GM10266 (cell line): ENCODE data around the gene POLR3C.
"Not testable (repeated sequence)": the region's sequence is repeated elsewhere in the genome, so short reads cannot be mapped to it uniquely, and the experiment has no call there.

Experiments
- DNase-seq: peaks from one replicate; pipeline ENCODE4 v3.0.0; 2012; ENCODE audit errors: extremely low spot score
- TF ChIP-seq, protein P1 (sequence below): IDR thresholded peaks from 2 replicates; pipeline ENCODE4 v1.5.1; 2012; ENCODE audit warnings: mild to moderate bottlenecking, low read depth; ENCODE audit not compliant: control insufficient read depth, insufficient read depth; ENCODE audit errors: missing control alignments

POLR3C gene

GRCh38 chr1:145826030-145826429, 2.0 kb downstream of the POLR3C start:
- DNase-seq: no peak

DNA sequence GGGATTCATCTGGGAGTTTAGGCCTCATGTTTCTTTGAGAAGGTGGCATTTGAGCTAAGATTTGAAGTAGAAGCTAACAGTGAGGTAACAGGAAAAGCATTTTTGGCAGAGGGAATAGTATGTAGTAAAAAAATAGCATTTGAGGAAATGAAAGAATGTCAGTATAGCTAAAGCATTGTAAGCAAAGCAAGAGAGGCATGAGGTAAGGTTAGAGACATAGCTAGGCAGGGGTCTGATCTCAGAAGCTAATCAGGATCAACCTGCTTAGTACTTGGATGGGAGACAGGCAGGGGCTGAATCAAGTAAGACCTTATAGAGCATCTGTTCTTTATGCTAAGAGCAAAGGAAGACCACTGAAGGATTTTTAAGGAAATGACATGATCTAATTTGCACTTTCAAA, 4.0 kb downstream of the POLR3C start:
- TF ChIP-seq, protein P1, sequence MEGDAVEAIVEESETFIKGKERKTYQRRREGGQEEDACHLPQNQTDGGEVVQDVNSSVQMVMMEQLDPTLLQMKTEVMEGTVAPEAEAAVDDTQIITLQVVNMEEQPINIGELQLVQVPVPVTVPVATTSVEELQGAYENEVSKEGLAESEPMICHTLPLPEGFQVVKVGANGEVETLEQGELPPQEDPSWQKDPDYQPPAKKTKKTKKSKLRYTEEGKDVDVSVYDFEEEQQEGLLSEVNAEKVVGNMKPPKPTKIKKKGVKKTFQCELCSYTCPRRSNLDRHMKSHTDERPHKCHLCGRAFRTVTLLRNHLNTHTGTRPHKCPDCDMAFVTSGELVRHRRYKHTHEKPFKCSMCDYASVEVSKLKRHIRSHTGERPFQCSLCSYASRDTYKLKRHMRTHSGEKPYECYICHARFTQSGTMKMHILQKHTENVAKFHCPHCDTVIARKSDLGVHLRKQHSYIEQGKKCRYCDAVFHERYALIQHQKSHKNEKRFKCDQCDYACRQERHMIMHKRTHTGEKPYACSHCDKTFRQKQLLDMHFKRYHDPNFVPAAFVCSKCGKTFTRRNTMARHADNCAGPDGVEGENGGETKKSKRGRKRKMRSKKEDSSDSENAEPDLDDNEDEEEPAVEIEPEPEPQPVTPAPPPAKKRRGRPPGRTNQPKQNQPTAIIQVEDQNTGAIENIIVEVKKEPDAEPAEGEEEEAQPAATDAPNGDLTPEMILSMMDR: no peak
- DNase-seq: no peak

More at GRCh38 chr1:145826030-145826429, 2.0 kb downstream of the POLR3C start:
- TF ChIP-seq, protein P1: no peak

DNA sequence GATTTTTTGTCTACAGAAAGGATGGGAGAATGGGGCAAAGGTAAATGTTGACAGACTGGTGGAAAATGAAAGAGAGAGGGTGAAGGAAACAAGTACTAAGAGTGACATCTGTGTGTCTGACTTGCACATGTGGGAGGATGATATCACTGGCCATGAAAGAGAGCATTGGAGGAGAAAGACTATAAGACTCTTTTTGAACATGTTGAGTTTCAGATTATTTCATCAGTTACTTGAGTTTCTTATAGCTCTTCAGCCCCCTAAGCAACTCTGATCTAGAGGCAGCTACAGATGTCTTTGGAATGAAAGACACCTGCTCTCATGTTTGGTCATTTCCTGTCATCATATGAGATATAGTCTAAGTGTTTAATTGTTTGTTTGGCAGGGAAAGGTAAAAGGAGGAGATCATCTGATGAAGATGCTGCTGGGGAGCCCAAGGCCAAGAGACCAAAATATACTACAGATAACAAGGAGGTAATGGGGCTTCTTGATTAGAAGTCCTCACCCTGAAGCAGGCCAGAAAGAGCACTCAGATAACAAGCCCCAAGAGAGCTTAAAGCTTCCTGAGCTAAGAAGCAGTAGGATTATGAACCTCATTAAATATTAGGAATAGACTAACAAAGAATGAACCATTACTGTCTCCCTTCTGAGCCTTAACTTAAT, 4.5 kb downstream of the POLR3C start:
- TF ChIP-seq, protein P1: no peak

GRCh38 chr1:145830810-145831209, 6.8 kb downstream of the POLR3C start:
- not testable (repeated sequence) for DNase-seq

More for the DNA sequence above, 4.5 kb downstream of the POLR3C start:
- DNase-seq: peak; percentile 67

DNA sequence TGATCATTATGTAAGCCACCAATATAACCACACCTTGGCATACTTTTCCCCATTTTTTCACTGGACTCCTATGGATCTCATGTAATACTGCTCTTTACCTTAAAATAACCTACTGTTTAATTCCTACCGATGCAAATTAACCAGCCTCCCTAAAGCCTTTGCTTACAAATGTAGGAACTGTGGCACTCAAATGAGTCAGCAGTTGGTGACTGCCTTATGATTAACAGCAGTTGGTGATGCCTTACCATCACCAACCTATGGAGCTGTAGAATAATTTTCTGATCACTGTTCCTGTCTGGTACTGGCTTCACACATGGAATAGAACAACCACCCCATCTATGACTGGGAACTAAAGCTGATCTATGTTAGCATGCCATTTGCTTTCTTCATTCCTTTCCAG, 13.7 kb downstream of the POLR3C start:
- TF ChIP-seq, protein P1: no peak
- no peak for DNase-seq

DNA sequence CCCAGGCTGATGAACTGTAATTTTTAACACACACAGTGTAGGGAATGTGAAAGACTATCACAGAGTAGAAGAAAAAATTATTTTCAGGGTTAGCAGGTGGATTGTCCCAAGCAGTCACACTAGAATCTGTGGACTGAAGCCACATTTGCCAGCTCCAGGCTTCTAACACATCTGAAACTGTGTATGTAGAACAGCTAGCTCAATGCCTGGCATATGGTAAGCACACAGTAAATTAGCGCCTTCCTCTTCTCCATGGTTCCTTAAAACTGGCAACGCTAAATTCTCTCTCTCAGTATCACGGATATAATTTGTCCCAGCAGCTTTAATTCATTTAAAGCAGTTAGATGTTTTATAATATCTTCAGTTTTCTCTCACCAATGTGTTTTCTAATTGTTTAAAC, 19.0 kb downstream of the POLR3C start:
- TF ChIP-seq, protein P1: no peak
- no peak for DNase-seq

DNA sequence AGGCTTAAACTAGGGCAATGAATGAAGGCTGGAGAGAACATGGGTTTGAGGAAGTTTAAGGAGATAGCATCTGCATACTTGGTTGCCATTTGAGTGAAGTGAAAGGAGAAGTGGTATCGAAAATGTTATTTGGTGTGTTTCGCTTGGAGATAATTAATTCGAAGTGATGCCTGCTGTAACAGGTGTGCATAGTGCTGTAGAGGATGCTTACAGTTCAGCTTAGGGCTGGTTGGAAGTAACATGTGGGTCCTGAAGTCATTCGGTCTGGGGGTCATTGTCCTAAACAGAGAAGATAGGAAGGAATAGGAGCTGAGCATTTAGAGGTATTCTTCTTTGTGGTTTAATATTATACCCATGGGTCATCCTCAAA, 21.1 kb downstream of the POLR3C start:
- TF ChIP-seq, protein P1: no peak
- peak; percentile 45 for DNase-seq
